HG03196 (cell line): Measurements from ENCODE around the gene SNED1.

Experiments
- ATAC-seq: cut with Tn5 transposase; IDR thresholded peaks from one replicate; pipeline ENCODE4 v1.9.1; 2021; ENCODE audit not compliant: unreplicated experiment

The SNED1 gene

DNA sequence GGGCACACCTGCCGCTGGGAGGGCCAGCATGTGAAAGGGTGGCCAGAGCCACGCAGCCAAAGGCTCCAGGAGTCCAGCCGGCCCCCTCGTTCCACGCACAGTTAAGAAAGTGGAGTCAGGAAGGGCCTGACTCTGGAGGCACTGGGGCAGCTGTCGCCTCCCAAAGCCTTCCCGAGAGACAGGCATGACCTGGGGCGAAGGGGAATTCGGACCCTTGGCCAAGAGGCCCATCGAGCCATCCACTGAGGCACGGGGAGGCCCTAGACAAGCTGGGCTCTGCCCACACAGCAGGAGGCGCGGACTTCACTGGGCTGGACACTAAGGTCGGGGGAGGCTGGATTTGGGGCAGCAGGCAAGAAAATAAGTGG lies 38.5 kb upstream of the SNED1 start:
- ATAC-seq = no peak

DNA sequence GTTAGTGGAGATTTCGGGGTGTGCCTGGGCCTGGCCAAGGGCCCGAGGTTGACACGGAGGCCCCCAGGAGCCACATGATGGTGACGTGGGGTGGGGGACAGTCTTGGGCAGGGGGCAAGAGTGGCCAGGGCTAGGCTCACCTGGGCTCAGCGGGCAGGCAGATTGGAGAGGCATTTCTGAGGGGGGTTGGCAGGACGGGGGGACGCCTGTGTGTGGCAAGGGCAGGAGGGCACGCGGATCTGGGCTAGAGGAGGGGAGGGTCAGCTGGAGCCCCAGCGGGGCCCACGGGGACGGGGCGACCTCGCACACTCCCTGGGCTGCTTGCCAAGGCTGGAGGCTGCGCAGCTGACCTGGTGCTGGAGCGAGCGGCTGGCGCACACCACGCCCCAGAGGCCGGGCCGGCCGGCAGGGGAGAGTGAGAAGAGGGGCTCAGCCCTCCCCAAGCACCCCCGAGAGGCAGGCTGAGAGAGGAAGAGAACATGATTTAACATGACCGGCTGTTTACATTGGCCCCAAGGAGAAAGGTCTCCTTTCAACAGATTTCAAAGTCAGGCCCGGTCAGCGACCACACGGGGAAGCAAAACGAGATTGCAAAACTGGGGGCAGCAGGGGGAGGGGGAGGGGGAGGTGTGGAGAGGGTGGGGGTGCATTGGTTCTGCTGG lies 38.0 kb upstream of the SNED1 start:
- ATAC-seq = no peak

DNA sequence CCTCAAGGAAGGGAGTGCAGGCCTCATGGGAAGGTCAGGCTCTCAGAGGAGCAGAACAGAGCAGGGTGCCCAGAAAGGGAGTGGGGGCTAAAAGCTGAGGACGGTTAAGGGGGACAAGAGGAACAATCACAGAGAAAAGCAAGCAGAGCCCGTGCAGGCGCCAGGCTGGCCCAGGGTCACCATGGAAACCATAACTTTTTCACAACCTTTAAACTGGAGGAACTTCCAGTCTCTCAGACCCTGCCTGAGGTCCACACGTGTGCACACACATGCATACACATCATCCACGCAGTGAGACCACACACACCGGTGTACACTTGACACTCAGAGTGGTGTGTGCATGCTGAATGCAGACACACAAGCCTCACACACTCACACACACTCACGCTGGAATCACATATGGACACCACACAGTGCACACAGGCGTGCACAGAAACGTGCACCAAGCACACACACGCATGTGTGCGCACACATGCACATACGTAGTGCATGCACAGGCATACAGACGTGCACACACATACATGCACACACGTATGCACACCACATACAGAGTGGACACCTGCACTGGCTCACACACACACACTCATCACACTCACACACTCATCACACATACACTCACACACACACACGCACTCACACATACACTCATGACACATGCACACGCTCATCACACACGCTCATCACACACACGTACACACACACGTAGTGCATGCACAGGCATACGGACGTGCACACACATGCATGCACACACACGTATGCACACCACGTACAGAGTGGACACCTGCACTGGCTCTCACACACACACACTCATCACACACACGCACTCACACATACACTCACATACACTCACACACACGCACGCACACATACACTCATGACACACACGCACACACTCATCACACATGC lies 37.2 kb upstream of the SNED1 start:
- no peak for ATAC-seq

DNA sequence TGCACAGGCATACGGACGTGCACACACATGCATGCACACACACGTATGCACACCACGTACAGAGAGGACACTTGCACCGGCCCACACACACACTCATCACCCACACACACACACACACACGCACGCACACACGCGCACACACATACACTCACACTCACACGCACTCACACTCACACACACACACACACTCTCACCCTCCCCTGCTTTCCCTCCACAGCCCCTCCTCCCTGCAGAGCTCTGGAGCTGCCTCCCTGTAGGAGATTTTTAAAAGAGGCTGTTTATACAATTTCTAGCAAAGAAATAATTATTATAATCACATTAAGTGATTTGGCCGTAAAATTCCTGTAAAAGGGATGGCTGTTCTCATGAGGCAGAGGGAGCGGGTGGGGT lies 36.5 kb upstream of the SNED1 start:
- ATAC-seq = no peak

DNA sequence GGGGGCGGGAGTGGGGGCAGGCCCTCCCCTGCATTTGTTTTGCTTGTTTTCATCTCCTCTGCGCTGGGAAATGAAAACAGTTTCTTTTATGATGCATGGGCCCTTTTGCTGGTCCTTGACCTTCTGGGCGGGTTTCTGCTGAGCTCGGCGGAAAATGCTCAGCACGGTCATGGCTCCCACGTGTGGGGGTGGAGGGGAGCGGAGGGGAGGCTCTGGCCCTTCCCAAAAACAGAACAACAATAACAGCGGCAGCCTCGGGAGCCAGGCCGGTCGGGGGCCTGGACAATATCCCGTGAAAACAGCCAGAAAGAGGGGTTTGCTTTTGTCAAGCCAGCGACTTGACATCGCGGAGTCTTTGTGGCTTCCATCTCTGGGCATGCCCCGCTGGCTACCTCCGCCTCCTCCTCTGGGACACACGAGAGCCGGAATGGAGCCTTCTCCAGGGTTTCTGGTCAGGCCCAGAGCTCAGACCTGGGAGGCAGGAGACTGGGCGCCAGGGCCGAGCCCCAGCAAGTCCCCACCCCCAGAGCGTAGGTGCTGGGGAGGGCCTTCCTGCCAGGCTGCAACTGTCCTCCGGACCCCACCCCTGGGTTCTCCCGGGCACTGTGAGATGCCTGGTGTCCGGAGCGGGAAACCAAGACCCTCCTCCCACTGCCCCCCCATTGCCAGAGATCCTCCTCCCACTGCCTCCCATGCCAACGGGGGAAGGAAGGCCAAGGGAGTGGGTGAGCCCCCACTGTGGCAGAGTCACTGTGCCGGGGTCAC lies 35.9 kb upstream of the SNED1 start:
- ATAC-seq = no peak

DNA sequence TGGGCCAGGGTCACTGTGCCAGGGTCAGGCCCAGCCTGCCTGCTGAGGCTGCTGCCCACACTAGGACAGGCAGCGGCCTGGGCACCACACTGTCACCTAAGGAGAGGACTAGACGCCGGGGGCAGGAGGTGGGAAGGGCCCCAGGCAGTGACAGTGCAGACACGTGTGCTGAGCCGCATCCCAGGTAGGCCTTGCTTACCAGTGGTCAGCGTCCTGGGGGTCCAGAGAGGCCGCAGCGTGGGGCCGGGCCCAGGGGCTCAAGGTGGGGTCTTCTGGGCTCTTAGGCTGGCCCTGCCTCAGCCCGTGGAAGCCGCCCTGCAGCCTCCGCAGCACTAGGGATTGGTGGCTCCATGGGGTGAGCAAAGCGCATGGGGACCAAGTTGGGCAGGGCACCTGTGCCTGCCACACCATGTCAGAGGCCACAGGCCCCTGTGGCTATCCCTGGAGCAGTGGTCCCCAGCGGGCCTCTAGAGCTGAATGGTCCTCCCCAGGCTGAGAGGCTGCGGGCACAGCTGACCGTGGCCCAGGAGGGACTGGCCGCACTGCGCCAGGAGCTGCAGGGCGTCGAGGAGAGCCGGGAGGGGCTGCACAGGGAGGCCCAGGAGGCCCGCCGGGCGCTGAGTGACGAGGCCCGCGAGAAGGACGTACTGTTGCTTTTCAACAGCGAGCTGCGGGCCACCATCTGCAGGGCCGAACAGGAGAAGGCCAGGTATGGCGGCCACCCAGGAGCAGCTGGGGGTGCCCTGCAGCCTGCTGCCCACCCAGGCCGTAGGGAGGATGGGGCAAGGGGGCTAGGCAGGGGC lies 35.2 kb upstream of the SNED1 start:
- no peak for ATAC-seq

DNA sequence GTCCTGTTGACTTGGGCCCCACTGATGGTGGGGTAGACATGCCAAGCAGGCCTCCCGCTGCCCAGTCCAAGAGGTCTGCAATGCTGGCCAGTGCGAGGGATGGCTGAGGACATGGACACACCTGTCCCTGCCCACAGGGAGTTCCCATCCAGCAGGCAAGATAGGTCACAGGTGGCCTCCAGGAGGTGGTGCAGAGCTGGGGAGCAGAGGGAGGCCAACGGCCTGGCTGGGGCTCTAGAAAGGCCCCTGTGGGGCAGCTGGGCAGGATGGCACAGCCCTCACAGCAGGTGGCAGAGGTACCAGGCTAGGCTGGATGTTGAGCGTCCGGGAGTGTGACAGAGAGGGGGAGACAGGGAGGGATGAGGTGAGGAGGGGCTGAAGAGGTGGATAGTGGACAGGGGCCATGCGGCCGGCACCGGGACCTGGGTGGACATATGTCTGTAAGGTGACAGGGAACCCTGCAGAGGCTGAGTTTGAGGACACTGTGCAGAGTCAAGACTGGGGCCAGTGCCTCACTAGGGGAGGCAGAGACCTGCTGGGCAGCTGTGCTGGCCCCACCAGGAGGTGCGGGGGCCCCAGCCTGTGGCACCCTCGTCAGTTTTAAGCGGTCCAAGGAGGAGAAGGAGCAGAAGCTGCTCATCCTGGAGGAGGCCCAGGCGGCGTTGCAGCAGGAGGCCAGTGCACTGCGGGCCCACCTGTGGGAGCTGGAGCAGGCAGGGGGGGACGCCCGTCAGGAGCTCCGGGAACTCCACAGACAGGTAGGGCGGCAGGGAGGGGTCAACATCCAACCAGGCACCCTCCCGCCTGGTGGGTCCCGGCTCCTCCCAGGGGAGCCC lies 34.3 kb upstream of the SNED1 start:
- ATAC-seq = no peak

DNA sequence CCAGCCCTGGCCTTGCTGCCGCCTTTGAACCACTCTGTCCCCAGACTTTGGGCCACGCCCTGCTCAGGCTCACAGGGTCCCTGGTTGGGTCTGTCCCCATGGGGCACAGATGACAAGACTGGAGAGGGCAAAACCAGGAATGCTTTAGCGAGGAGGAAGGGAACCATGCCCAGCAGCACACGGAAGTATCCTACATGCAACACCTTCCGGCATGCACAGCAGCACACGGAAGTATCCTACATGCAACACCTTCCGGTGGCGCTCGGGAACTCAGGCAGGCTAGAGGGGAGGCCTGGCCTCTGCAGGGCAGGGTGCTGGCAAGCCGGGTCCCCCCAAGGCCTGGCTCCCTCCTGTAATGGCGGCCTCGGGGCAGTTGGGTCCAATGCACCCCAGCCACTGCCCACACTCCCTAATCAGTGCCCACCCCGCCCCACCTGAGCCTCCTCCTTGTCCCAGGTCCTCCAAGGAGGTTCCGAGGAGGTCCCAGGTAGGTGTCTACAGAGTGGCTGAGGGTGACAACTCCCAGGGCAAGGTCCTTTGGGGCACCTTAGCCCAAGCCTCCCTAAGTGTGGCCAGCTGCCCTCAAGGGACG lies 33.6 kb upstream of the SNED1 start:
- ATAC-seq = no peak

DNA sequence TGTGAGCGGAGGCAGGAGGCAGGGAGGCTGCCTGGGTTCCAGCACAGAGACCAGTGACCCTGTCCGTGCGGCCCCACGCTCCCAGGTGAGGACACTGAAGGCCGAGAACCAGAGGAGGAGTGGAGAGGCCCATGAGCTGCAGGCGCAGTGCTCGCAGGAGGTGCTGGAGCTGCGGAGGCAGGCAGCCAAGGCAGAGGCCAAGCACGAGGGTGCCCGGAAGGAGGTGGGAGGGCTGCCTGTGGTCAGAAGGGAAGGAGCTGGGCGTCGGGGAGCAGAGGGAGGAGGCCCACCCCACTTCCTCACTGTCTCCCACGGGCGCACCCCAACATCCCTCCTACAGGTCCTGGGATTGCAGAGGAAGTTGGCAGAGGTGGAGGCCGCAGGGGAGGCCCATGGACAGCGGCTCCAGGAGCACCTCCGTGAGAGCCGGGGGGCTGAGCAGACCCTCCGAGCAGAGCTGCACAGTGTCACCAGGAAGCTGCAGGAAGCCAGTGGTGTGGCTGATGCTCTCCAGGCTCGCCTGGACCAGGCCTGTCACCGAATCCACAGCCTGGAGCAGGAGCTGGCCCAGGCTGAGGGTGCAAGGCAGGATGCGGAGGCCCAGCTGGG lies 33.0 kb upstream of the SNED1 start:
- no peak for ATAC-seq

DNA sequence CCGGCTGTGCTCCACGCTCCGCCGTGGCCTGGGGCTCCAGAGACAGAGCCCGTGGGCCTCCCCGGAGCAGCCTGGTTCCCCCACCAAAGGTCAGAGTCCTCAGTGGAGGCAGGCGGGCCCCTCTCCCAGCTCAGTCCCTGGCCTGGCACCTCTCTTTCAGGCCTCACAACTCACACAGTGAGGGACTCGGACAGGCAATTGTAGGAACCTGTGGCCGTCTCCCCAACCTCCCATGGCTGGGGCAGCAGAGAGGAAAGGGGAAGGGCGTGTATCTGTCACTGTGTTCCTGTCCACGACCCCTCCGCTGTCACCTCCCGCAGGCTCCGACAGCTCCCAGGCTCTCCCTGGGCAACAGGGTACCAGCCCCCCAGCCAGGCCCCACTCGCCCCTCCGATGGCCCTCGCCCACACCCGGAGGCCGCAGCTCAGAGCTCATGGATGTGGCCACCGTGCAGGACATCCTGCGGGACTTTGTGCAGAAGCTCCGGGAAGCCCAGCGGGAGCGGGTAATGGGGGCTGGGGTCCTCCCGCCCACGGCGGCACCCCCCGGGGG lies 32.4 kb upstream of the SNED1 start:
- no peak for ATAC-seq

DNA sequence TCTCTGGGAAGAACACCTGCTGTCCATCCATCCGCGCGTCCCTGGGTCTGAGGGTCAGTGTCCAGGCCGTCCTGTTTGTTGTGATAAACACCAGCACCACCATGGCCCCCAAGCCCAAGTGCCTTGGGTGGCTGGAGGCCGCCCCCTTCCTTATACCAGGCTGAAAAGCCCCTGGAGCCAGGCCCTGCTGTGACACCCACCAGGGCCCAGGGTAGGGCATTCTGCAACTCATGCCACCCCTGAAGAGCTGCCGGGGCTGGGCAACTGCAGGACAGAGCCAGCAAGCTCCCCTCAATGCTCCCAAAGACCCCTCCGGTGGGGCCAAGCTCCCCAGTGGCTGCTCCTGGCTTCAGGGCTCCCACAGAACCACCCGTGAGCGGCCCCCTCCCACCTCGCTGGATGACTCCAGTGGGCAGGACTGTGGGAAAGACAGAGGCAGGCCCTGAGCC lies 31.9 kb upstream of the SNED1 start:
- no peak for ATAC-seq

DNA sequence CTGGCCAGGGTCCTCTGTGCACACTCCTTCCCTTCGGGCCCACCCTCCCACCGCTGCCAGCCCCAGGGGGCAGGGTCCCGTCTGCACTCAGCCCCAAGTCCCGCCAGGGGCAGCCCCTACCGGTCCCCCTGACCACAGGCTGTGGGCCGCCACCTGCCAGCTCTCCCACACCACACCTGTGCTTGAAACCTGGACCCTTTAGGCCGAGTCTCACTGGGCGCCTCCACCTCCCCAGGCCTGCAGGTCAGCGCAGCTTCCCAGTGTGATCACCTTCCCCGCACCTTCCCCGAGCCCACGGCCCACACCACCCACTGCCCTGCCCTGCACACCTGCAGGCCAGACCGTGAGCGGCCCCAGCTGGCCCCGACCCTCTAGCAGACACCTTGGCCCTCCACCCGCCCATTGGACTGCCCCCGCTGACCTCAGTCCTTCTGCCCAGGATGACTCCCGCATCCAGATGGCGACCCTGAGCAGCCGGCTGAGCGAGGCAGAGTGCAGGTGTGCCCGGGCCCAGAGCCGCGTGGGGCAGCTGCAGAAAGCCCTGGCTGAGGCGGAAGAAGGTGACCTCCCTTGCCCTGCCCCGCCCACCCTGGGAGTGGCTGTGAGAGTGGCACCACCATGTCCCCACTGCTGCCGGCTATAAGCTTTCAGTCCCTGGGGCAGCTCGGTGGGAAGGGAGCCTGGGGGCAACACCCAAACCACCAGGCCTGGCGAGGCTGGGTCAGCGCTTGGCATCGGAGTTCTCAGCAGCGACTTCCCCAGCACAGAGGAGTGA lies 31.3 kb upstream of the SNED1 start:
- no peak for ATAC-seq

DNA sequence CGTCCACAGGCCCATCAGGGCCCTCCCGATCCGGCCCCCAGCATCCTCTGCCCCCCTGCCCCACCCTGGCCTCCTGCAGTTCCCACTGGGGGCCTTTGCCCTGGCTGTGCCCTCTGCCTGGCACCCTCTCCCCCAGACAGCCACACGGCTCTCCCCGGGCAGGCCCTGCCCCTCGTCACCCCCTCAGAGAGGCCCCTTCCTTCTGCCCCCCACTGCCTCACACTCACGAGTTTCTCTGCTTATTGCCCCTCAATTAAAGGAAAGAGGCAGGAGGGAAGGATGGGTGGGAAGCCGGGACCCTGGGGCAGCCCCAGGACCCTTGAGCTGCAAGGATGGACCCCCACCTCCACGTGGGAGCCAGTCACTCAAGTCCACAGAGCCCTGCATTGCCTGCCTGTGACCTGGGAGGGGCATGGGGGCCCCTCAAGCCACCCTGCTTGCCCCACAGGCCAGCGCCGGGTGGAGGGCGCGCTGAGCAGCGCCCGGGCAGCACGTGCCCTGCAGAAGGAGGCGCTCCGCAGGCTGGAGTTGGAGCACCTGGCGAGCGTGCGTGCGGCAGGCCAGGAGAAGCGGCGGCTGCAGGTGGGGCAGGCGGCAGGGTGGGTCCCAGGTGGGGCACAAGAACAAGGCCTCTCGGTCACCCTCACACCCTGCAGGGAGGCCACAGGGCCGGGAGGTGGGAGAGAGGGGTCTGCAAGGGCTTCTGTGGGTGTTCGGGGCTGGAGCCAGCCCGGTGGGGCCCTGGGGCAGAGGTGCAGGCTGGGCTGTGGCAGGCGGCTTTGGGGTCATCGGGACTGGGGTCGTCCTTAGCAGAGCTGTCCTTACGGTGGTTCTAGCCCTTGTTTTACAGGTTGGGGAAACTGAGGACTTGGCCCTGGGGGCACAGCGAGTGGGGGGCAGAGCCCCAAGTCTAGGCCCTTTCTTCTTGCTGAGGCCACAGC lies 30.5 kb upstream of the SNED1 start:
- ATAC-seq = no peak

DNA sequence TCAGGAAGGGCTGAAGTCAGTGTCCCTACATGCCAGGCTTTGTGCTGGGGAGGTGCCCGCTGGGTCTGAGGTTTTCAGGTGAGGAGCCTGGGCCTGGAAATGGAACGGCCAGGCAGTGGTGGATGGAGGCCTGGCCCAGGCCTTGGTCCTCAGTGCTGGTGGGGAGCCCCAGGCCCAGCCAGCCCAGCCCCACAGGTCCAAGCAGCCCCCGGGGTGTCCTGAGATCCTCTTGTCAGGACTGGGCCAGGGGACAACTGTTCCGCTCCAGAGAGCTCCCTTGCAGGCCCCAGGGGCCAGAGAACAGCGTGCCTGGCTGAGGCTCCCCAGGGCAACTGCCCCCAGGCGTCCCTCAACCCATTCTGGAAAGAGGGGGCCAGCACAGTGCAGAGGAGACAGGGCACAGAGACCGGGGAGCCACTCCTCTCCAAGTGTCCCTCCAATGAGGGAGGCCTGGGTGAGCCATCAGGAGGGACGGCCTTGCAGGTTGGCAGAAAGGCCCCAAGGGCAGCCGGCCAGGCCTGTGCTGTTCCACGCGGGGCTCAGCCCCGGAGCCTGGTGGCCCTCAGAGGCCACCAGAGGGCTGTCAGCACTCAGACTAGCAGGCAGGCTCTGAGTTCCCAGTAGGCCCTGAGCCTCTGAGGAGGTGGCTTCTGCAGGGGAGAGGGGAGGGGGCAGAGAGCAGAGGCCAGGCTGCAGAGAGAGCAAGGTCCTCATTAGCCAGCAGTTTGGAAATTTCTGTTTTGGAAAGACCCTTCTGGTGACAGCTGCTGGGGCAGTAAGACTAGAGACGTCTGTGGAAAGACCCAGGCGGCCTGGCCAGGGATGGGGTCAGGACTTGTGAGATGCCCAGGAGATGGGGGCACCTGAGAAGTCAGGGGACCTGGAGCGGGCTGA lies 29.4 kb upstream of the SNED1 start:
- ATAC-seq = no peak

DNA sequence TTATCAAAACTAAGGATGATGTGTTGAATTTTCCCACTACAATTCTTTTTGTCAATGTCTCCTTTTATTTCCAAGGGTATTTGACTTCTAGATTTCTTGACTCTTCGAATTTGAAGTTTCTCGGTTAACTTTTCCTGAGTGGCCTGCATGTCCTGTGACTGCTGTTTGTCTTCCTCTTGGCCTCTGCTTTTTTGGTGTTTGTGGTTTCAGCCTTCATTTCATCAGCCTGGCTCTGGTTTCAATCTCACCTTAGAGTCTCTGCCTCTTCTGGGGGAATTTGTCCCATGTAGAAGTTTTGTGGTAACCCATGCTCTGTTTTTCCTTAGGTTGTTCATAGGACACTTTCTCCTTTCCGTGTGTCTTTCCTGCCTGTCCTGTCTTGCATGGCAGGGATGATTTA lies 28.3 kb upstream of the SNED1 start:
- ATAC-seq = no peak

DNA sequence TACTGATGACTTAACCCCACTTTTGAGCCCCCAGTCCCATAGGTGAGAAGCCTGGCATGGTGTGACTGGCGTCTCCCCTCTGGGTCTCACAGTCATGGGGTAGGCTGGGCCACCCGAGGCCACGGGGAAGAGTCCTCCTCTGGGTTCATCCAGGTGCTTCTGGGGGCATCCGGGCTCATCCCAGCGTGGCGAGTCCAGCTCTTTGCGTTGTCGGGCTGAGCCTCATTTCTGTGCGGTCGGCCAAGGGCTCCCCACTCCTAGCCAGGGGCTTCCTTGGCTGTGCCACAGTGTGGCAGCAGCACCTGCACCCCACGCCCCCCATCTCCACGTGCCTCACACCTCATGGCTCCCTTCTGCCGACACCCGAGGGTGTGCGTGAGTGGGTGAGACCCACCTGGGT lies 27.6 kb upstream of the SNED1 start:
- no peak for ATAC-seq
